Measurements from ENCODE around the gene DHRS7C. TPM values are rescaled to one million over a fixed set of nuclear protein-coding genes. Genes with fewer than 3 reads are reported as not detected.

The DHRS7C gene
- total RNA-seq = 25.3 TPM

DNA sequence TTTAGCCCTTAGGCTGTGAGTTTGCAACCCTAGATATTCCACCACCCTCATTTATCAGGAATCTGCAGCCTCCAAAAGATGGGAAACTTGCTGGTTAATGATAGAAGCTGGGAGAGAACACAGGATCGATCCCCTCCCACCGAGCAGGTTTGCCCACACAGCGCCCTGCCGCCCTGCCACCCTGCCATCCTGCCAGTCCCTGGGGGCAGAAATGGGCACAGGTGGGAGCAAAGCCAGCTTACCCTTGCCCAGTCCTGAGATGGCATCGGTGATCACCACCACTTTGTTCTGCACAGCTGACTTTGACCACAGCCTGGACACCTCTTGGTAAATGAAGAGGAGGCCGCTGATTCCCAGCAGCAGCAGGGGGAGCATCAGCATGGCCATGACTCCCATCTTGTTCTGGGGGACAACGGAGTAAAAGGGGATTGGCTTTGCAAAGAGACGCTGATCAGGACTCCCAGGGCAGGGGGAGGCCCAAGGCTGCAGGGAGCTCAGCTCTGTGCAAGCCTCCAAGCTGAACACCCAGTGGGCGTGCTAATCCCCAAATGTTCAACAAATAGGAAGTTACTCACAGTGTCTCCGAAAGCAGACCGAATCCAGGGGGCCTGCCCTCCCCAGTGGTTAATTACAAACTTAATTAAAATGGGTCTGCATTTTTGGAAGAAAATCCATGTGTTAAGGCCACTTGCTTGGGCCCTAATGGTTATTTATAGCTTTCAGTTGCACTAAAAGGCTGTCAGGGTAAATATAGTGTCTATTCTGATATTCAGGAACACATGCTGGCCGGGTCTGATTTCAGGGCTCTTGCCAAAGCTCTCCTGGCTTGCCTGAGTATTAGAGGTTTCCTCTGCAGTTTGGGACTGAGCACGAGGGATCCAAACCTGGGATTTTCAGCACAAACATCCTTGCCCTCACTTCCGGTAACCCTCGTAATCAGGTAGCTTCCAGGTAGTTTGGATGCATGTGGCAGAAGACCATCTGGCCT, at the start of gene DHRS7C:
DHRS7C (minus strand) TSS at position 704 of the 988 bp plus-strand sequence; CDS start at position 396, 308 bp downstream.

GRCh38 chr17:9825641-9826150, 34.3 kb upstream of the DHRS7C start, which contains the start of gene GLP2R:
Gene GLP2R, plus strand, starts transcription at chr17:9825924. Its CDS starts 140 bp downstream, at chr17:9826064.

DNA sequence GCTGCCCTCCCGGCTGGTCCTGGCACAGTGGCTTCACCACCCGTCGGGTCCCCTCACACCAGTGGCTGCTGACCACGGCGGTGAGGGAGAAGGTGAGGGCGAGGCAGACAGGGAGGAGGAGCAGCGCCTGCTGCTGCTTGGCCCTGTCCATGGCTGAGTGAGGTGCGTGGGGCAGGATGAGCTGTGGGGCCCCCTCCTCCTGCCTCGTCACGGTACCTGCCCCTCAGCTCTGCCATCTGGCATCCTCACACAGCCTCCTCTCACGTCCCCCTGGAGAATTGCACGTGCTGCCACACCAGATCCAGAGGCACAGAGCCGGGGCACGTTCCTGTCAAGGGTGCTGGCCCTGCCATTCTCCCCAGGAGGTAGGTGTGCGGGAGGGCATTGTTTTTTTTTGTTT, 30.5 kb upstream of the DHRS7C start, which contains the start of gene GSG1L2:
GSG1L2 (minus strand) TSS at position 159 of the 400 bp plus-strand sequence; CDS start at position 151, 8 bp downstream.

Other genes starting within 250 kb of the DHRS7C start
- gene STX8, start 215.8 kb downstream of the DHRS7C start, total RNA-seq = 71.1 TPM
- 1.1 TPM for gene CFAP52, start 214.9 kb downstream of the DHRS7C start, total RNA-seq
- 5.3 TPM for gene USP43, start 146.1 kb downstream of the DHRS7C start, total RNA-seq
- not detected for gene GSG1L2, start 30.5 kb upstream of the DHRS7C start, total RNA-seq
- gene GLP2R, start 34.3 kb upstream of the DHRS7C start, total RNA-seq = 0.12 TPM
- not detected for gene RCVRN, start 113.7 kb upstream of the DHRS7C start, total RNA-seq

All from metanephros (tissue), 1 donor.